WTC11 (cell line): ENCODE results near the gene ACSS3.

Experiments
- CREB1 ChIP-seq: sonication (generic); formaldehyde crosslinking; IDR thresholded peaks from 2 replicates; pipeline ENCODE4 v1.8.0; 2023; ENCODE audit warnings: mild to moderate bottlenecking, missing genetic modification reagents
- EMX1 ChIP-seq: fragments of 250-450 bp; sonication (Bioruptor Pico); IDR thresholded peaks from 2 replicates; pipeline ENCODE4 v1.8.0; 2021; ENCODE audit warnings: mild to moderate bottlenecking
- FOXP1 ChIP-seq: sonication (generic); formaldehyde crosslinking; IDR thresholded peaks from 2 replicates; pipeline ENCODE4 v1.8.0; 2022; ENCODE audit warnings: missing genetic modification reagents, mild to moderate bottlenecking, moderate library complexity, borderline replicate concordance
- KAT7 ChIP-seq: sonication (generic); formaldehyde crosslinking; IDR thresholded peaks from 2 replicates; pipeline ENCODE4 v1.8.1; 2023; ENCODE audit warnings: missing genetic modification reagents, mild to moderate bottlenecking, borderline replicate concordance
- NR3C1 ChIP-seq: sonication (generic); formaldehyde crosslinking; conservative IDR thresholded peaks from 2 replicates; pipeline ENCODE4 v1.8.1; 2023; ENCODE audit warnings: low read depth, mild to moderate bottlenecking, missing genetic modification reagents
- TF ChIP-seq, protein P1 (sequence below): sonication (generic); formaldehyde crosslinking; IDR thresholded peaks from 2 replicates; pipeline ENCODE4 v1.8.0; 2022; ENCODE audit warnings: mild to moderate bottlenecking, missing genetic modification reagents
- TF ChIP-seq, protein P2 (sequence below): fragments of 200-600 bp; IDR thresholded peaks from 2 replicates; pipeline ENCODE4 v1.8.0; 2022; ENCODE audit warnings: antibody characterized with exemption
- TF ChIP-seq, protein P3 (sequence below): sonication (generic); formaldehyde crosslinking; conservative IDR thresholded peaks from 2 replicates; pipeline ENCODE4 v1.8.1; 2022; ENCODE audit warnings: mild to moderate bottlenecking, missing genetic modification reagents

DNA sequence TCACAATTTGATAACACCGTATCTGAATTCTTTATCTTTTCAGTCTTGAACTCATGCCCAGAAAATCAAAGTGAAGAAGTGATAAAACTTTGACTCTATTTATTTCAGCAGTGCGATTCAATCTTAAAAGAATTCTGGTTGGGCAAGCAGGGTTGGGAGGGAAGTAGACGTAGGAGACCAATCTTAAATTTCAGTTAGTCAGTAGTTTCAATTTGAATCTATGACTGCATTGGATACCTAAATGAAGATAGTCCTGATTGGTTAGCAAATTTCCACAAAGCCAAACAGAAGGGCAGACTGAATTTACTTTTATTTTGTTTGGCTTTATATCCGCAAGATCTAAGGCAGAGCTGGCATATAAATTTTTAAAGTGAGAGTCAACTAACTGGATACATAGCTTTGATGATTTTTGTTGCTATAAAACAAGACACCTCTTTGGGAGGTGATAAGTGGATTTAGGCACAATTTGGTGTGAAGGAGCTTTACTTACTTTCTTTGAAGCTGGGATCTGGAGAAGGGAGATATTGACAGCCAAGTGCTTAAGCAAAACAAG lies 2.6 kb downstream of the ACSS3 start:
- TF ChIP-seq EMX1 (CRISPR knock-in tag) (no peak), FOXP1 (no peak), NR3C1 (no peak), KAT7 (CRISPR knock-in tag) (no peak), CREB1 (CRISPR knock-in tag) (no peak)
- TF ChIP-seq, protein P1, sequence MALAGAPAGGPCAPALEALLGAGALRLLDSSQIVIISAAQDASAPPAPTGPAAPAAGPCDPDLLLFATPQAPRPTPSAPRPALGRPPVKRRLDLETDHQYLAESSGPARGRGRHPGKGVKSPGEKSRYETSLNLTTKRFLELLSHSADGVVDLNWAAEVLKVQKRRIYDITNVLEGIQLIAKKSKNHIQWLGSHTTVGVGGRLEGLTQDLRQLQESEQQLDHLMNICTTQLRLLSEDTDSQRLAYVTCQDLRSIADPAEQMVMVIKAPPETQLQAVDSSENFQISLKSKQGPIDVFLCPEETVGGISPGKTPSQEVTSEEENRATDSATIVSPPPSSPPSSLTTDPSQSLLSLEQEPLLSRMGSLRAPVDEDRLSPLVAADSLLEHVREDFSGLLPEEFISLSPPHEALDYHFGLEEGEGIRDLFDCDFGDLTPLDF = no peak
- TF ChIP-seq, protein P2, sequence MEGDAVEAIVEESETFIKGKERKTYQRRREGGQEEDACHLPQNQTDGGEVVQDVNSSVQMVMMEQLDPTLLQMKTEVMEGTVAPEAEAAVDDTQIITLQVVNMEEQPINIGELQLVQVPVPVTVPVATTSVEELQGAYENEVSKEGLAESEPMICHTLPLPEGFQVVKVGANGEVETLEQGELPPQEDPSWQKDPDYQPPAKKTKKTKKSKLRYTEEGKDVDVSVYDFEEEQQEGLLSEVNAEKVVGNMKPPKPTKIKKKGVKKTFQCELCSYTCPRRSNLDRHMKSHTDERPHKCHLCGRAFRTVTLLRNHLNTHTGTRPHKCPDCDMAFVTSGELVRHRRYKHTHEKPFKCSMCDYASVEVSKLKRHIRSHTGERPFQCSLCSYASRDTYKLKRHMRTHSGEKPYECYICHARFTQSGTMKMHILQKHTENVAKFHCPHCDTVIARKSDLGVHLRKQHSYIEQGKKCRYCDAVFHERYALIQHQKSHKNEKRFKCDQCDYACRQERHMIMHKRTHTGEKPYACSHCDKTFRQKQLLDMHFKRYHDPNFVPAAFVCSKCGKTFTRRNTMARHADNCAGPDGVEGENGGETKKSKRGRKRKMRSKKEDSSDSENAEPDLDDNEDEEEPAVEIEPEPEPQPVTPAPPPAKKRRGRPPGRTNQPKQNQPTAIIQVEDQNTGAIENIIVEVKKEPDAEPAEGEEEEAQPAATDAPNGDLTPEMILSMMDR = no peak
- TF ChIP-seq, protein P3, sequence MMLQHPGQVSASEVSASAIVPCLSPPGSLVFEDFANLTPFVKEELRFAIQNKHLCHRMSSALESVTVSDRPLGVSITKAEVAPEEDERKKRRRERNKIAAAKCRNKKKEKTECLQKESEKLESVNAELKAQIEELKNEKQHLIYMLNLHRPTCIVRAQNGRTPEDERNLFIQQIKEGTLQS (CRISPR knock-in tag) = no peak
